Measurements from ENCODE around the gene DUOXA1.

DNA sequence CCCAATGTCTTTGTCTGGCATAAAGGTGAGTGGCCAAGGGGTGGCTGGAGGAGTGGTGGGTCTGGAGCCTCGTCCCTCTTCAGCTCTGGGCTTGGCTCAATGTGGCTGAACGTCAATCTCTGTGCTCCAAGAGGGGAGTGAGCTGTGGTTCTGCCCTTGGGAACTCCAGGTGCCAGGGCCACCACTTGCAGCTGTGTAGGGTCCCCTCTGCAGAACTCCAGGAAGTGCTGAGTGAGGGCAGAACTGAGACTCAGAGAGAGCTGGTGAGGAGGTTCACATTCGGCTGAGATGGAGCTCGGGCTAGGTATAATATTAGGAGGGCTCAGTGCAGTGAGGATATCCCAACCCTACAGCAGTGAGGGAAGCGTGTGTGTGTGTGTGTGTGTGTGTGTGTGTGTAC is 11.7 kb upstream of the DUOXA1 start:
- TF ChIP-seq EGR1 (IDR thresholded peaks at IDR 0.05) = no peak
- TF ChIP-seq, protein P1, sequence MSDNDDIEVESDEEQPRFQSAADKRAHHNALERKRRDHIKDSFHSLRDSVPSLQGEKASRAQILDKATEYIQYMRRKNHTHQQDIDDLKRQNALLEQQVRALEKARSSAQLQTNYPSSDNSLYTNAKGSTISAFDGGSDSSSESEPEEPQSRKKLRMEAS (IDR thresholded peaks at IDR 0.05) = no peak
